ENCODE results near the gene SH3BP1.
A peak's percentile ranks its signal among the peaks of the same experiment; 100 is the strongest.

SH3BP1 gene

DNA sequence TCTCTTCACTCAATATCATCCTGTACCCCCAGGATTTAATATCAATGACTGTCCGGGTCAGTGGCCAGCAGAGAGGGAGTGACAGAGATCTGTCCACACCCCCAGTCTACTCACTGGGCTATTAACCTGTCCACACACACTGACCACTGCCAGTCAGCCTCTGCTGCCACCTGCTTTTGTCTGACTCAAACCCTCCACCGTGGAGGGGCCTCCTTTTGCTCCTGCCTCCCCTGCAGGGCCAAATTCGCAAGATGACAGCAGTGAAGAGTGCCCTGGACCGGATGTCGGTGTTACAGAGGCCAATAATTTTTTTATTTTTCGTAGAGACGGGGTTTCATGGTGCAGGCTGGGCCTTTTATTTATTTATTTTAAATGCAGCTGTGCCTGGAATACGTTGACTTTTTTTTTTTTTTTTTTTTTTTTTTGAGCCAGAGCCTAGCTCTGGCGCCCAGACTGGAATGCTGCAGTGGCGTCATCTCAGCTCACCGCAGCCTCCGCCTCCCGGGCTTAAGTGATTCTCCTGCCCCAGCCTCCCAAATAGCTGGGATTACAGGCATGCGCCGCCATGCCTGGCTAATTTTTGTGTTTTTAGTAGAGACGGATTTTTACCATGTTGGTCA lies 24.2 kb downstream of the SH3BP1 start:
- no peaks in the 10 kb centered on the region for H3K9me3 ChIP-seq (ENCODE audit: control insufficient read depth in 5 of 5, low read length in 5 of 5)
- no peaks in the 10 kb centered on the region for H3K27me3 ChIP-seq (ENCODE audit: control insufficient read depth in 5 of 5, insufficient read depth in 4 of 5, low read length in 5 of 5)
- peaks cover 5 to 75% (median 57%) of the 10 kb centered on the region in 5 donors for H3K4me1 ChIP-seq (ENCODE audit: control insufficient read depth in 5 of 5, insufficient read depth in 5 of 5, low read length in 5 of 5)
- no peak overlapping the region for H3K9ac ChIP-seq (ENCODE audit: low read length in 5 of 5)
- no peak overlapping the region for H3K4me3 ChIP-seq (ENCODE audit: low read depth in 1 of 5, low read length in 5 of 5)
- peaks cover 0 to 16% (median 13%) of the 10 kb centered on the region in 5 donors for H3K36me3 ChIP-seq (ENCODE audit: control insufficient read depth in 5 of 5, insufficient read depth in 5 of 5, low read length in 5 of 5)
- H3K27ac ChIP-seq (ENCODE audit: low read depth, low read length) = peak overlapping the region; percentile 24

- Histone ChIP-seq H3K36me3 (ENCODE audit: control insufficient read depth in 5 of 5, insufficient read depth in 5 of 5, low read length in 5 of 5) (peaks cover 0 to 16% (median 13%) of the 10 kb centered on the region in 5 donors), H3K27ac (ENCODE audit: low read depth, low read length) (peak overlapping the region; percentile 67), H3K4me1 (ENCODE audit: control insufficient read depth in 5 of 5, insufficient read depth in 5 of 5, low read length in 5 of 5) (peaks cover 3 to 70% (median 52%) of the 10 kb centered on the region in 5 donors), H3K9ac (ENCODE audit: low read length in 5 of 5) (peak overlapping the region in 2 of 5 donors; percentile 8 to 21), H3K9me3 (ENCODE audit: control insufficient read depth in 5 of 5, low read length in 5 of 5) (no peaks in the 10 kb centered on the region), H3K27me3 (ENCODE audit: control insufficient read depth in 5 of 5, insufficient read depth in 4 of 5, low read length in 5 of 5) (no peaks in the 10 kb centered on the region), H3K4me3 (ENCODE audit: low read depth in 1 of 5, low read length in 5 of 5) (peak overlapping the region in 1 of 5 donors; percentile 11)
Observed at GRCh38 chr22:37664249-37665101, 25.0 kb downstream of the SH3BP1 start.

DNA sequence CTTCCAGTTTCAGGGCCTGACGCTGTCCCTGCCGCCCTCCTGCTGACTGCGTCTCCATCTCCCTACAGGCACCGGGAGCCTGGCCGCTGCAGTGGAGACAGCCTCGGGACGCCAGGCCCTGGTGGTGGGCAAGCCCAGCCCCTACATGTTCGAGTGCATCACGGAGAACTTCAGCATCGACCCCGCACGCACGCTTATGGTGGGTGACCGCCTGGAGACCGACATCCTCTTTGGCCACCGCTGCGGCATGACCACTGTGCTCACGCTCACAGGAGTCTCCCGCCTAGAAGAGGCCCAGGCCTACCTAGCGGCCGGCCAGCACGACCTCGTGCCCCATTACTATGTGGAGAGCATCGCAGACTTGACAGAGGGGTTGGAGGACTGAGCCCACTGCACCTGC lies 26.0 kb downstream of the SH3BP1 start:
- H3K27me3 ChIP-seq (ENCODE audit: control insufficient read depth in 5 of 5, insufficient read depth in 4 of 5, low read length in 5 of 5) = no peaks in the 10 kb centered on the region
- H3K9ac ChIP-seq (ENCODE audit: low read length in 5 of 5) = no peak overlapping the region
- H3K36me3 ChIP-seq (ENCODE audit: control insufficient read depth in 5 of 5, insufficient read depth in 5 of 5, low read length in 5 of 5) = peaks cover 0 to 16% (median 13%) of the 10 kb centered on the region in 5 donors
- no peaks in the 10 kb centered on the region for H3K9me3 ChIP-seq (ENCODE audit: control insufficient read depth in 5 of 5, low read length in 5 of 5)
- H3K27ac ChIP-seq (ENCODE audit: low read depth, low read length) = peak overlapping the region; percentile 67
- H3K4me1 ChIP-seq (ENCODE audit: control insufficient read depth in 5 of 5, insufficient read depth in 5 of 5, low read length in 5 of 5) = peaks cover 3 to 60% (median 42%) of the 10 kb centered on the region in 5 donors
- H3K4me3 ChIP-seq (ENCODE audit: low read depth in 1 of 5, low read length in 5 of 5) = no peak overlapping the region

DNA sequence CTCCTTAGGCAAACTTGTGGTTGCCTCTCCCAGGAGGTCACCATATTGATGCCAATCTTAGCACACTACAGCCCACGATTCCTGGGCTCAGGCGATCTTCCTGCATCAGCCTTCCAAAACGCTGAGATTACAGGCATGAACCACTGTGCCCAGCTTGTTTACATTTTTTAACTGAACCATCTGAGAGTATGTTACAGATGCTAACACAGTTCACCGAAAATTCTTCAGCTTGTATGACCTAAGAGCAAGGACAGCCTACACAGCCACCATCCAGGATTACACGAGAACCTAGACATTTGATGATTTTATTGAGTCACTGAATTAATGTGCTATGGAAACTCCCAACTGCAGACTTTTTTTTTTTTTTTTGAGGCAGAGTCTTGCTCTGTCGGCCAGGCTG lies 30.1 kb downstream of the SH3BP1 start:
- Histone ChIP-seq H3K36me3 (ENCODE audit: control insufficient read depth in 5 of 5, insufficient read depth in 5 of 5, low read length in 5 of 5) (peaks cover 0 to 16% (median 13%) of the 10 kb centered on the region in 5 donors), H3K4me3 (ENCODE audit: low read depth in 1 of 5, low read length in 5 of 5) (no peak overlapping the region), H3K27ac (ENCODE audit: low read depth, low read length) (no peak overlapping the region), H3K9ac (ENCODE audit: low read length in 5 of 5) (no peak overlapping the region), H3K4me1 (ENCODE audit: control insufficient read depth in 5 of 5, insufficient read depth in 5 of 5, low read length in 5 of 5) (peaks cover under 1 to 35% (median 20%) of the 10 kb centered on the region in 5 donors), H3K27me3 (ENCODE audit: control insufficient read depth in 5 of 5, insufficient read depth in 4 of 5, low read length in 5 of 5) (no peaks in the 10 kb centered on the region), H3K9me3 (ENCODE audit: control insufficient read depth in 5 of 5, low read length in 5 of 5) (no peaks in the 10 kb centered on the region)

DNA sequence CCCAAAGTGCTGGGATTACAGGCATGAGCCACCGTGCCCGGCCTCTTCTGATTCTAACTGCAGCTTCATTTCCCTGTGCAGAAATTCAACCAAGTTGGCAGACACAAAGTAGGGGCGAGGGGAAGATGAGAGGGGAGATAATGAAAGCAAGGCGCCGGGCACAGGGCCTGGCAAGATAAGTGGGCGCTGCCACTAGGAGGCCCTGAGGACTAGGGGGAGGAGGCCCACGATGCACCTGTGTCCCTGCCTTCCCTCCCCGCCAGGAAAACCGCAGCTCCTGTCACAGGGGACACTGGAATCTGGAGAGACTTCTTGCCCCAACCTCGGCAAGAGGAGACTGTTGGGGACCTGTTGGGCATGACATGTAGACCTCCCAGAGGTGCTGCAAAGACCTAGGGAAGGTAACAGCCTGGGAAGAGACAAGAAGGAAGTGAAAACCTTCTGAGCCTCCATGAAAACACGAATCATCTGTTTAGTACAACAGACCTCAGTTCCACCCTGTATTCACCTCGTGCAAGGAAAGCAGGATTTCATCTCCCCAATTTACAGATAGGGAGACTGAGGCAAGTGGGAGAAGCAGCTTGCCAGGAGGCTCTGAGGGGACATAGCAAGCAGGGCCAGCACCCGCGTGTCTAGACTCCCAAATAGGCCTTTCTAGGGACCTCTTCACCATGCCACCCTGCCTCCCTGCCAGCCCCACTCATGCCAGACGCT lies 32.9 kb downstream of the SH3BP1 start:
- Histone ChIP-seq H3K9me3 (ENCODE audit: control insufficient read depth in 5 of 5, low read length in 5 of 5) (no peaks in the 10 kb centered on the region), H3K9ac (ENCODE audit: low read length in 5 of 5) (peak overlapping the region in 1 of 5 donors; percentile 32), H3K4me1 (ENCODE audit: control insufficient read depth in 5 of 5, insufficient read depth in 5 of 5, low read length in 5 of 5) (peaks cover 5 to 39% (median 34%) of the 10 kb centered on the region in 5 donors), H3K36me3 (ENCODE audit: control insufficient read depth in 5 of 5, insufficient read depth in 5 of 5, low read length in 5 of 5) (no peaks in the 10 kb centered on the region), H3K4me3 (ENCODE audit: low read depth in 1 of 5, low read length in 5 of 5) (no peak overlapping the region), H3K27me3 (ENCODE audit: control insufficient read depth in 5 of 5, insufficient read depth in 4 of 5, low read length in 5 of 5) (no peaks in the 10 kb centered on the region), H3K27ac (ENCODE audit: low read depth, low read length) (no peak overlapping the region)

GRCh38 chr22:37672920-37673455 lies 33.5 kb downstream of the SH3BP1 start:
- Histone ChIP-seq H3K9me3 (ENCODE audit: control insufficient read depth in 5 of 5, low read length in 5 of 5) (no peaks in the 10 kb centered on the region), H3K9ac (ENCODE audit: low read length in 5 of 5) (peak overlapping the region in 1 of 5 donors; percentile 32), H3K27me3 (ENCODE audit: control insufficient read depth in 5 of 5, insufficient read depth in 4 of 5, low read length in 5 of 5) (no peaks in the 10 kb centered on the region), H3K4me1 (ENCODE audit: control insufficient read depth in 5 of 5, insufficient read depth in 5 of 5, low read length in 5 of 5) (peaks cover 5 to 39% (median 37%) of the 10 kb centered on the region in 5 donors), H3K27ac (ENCODE audit: low read depth, low read length) (no peak overlapping the region), H3K4me3 (ENCODE audit: low read depth in 1 of 5, low read length in 5 of 5) (no peak overlapping the region), H3K36me3 (ENCODE audit: control insufficient read depth in 5 of 5, insufficient read depth in 5 of 5, low read length in 5 of 5) (peaks cover 0 to 3% (median 1%) of the 10 kb centered on the region in 5 donors)

DNA sequence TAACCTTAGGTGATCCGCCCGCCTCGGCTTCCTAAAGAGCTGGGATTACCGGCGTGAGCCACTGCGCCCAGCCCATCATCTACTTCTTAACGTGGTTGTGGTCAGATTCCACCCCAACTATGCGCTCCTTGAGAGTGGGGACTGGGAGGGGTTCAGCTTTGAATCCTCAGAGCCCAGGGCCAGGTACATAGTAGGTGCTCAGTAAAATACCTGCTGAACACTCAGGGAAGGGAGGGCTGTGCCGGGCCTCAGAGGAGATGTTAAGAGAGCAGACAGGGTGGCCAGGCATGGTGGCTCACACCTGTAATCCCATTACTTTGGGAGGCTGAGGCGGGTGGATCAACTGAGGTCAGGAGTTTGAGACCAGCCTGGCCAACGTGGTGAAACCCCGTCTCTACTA lies 34.8 kb downstream of the SH3BP1 start:
- Histone ChIP-seq H3K4me1 (ENCODE audit: control insufficient read depth in 5 of 5, insufficient read depth in 5 of 5, low read length in 5 of 5) (peaks cover 8 to 42% (median 40%) of the 10 kb centered on the region in 5 donors), H3K4me3 (ENCODE audit: low read depth in 1 of 5, low read length in 5 of 5) (peak overlapping the region in 1 of 5 donors; percentile 15), H3K36me3 (ENCODE audit: control insufficient read depth in 5 of 5, insufficient read depth in 5 of 5, low read length in 5 of 5) (peaks cover 0 to 9% (median 8%) of the 10 kb centered on the region in 5 donors), H3K27me3 (ENCODE audit: control insufficient read depth in 5 of 5, insufficient read depth in 4 of 5, low read length in 5 of 5) (no peaks in the 10 kb centered on the region), H3K9ac (ENCODE audit: low read length in 5 of 5) (peak overlapping the region in 2 of 5 donors; percentile 36 to 56), H3K27ac (ENCODE audit: low read depth, low read length) (peak overlapping the region; percentile 57), H3K9me3 (ENCODE audit: control insufficient read depth in 5 of 5, low read length in 5 of 5) (no peaks in the 10 kb centered on the region)

- H3K9me3 ChIP-seq (ENCODE audit: control insufficient read depth in 5 of 5, low read length in 5 of 5) = no peaks in the 10 kb centered on the region
- H3K9ac ChIP-seq (ENCODE audit: low read length in 5 of 5) = peak within 1 kb of the TSS; percentile 92 to 99 (median 97)
- peaks cover 8 to 42% (median 40%) of the 10 kb centered on the region in 5 donors for H3K4me1 ChIP-seq (ENCODE audit: control insufficient read depth in 5 of 5, insufficient read depth in 5 of 5, low read length in 5 of 5)
Observed at GRCh38 chr22:37674951-37675929, 35.8 kb downstream of the SH3BP1 start, which contains the start of gene LGALS1. LGALS1 (plus strand) TSS chr22:37675636; CDS start chr22:37675703, 67 bp downstream.

More at GRCh38 chr22:37674951-37675929, 35.8 kb downstream of the SH3BP1 start, which contains the start of gene LGALS1:
- Histone ChIP-seq H3K36me3 (ENCODE audit: control insufficient read depth in 5 of 5, insufficient read depth in 5 of 5, low read length in 5 of 5) (peaks cover 0 to 19% (median 18%) of the 10 kb centered on the region in 5 donors), H3K4me3 (ENCODE audit: low read depth in 1 of 5, low read length in 5 of 5) (peak within 1 kb of the TSS; percentile 84 to 98 (median 91)), H3K27me3 (ENCODE audit: control insufficient read depth in 5 of 5, insufficient read depth in 4 of 5, low read length in 5 of 5) (no peaks in the 10 kb centered on the region), H3K27ac (ENCODE audit: low read depth, low read length) (peak within 1 kb of the TSS; percentile 100)

Data from subcutaneous abdominal adipose tissue (tissue), 5 donors.